ENCODE data around the gene GNG10.

The GNG10 gene

DNA sequence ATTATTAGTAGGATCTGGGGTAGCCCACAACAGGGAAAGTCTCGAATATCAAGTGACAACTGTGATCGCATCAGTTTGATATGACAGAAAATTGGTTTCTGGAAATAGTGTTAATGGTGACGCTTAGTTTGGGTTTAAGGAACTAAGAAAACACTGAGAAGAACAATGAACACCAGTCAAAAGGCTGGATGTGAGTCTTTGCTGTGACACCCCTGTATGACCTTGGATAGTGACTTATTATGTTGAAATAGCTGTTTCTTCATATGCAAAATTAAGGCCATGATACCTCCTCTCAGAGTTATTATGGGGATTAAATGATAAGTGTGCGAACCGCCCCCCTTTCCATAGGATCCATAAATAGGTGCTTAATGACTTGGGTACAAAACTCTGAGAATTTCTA, 29.3 kb upstream of the GNG10 start:
- CTCF ChIA-PET, result no interaction called here
- POLR2A ChIA-PET, result interaction anchor here (1.3 to 2.0 kb wide), 2 partner anchors 30 to 96 kb away, joined by 6 to 13 read pairs; partner anchors contain the start of gene GNG10
- TF ChIP-seq, protein P1, sequence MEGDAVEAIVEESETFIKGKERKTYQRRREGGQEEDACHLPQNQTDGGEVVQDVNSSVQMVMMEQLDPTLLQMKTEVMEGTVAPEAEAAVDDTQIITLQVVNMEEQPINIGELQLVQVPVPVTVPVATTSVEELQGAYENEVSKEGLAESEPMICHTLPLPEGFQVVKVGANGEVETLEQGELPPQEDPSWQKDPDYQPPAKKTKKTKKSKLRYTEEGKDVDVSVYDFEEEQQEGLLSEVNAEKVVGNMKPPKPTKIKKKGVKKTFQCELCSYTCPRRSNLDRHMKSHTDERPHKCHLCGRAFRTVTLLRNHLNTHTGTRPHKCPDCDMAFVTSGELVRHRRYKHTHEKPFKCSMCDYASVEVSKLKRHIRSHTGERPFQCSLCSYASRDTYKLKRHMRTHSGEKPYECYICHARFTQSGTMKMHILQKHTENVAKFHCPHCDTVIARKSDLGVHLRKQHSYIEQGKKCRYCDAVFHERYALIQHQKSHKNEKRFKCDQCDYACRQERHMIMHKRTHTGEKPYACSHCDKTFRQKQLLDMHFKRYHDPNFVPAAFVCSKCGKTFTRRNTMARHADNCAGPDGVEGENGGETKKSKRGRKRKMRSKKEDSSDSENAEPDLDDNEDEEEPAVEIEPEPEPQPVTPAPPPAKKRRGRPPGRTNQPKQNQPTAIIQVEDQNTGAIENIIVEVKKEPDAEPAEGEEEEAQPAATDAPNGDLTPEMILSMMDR (IDR thresholded peaks at IDR 0.05; ENCODE audit: insufficient read depth, low read length, missing control alignments), result no peak
- DNase-seq (ENCODE audit: low read depth, low spot score), result no peak
- H3K4me3 ChIP-seq (ENCODE audit: low read depth, low read length), result peak overlapping the region; percentile 93

DNA sequence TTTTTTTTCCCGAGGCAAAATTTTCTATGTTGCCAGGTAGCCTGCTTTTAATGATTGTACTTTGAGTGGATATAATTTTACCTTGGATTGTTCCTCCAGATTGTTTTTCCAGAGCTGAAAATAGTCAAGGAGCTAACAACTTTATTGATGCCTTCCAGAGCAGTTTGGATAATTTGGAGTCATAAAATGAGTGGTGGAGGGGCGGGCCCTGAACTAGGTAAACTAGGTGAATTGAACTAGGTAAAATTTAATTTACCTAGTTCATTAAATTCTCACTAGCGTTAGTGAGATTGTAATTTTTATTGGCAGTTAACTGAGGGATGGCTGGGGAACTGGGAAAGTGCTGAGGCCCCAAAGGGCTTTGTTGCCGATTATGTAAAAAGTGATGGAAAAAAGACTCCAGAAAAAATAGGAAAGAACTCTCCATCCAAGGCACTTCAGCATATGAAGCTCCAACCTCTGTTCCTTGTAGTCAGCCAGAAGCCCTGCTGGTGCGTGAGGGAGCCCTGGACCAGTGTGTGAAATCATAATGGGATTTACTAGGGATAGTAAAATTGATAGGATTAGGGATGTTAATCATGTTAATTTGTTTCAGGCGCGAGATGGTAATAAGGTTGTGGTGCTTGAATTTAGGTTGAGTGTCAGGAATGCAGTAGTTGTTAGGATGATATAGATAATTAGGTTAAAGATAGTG, 28.6 kb upstream of the GNG10 start:
- ChIA-PET CTCF (interaction anchor here (0.7 to 1.0 kb wide), 2 partner anchors 10 to 87 kb away, joined by 3 read pairs; no protein-coding TSS in a partner anchor), POLR2A (interaction anchor here (2.0 kb wide), 1 partner anchor 29 kb away, joined by 13 read pairs; the partner anchor contains the start of gene GNG10)
- TF ChIP-seq, protein P1 (IDR thresholded peaks at IDR 0.05; ENCODE audit: insufficient read depth, low read length, missing control alignments), result no peak
- peak overlapping the region; percentile 93 for H3K4me3 ChIP-seq (ENCODE audit: low read depth, low read length)
- DNase-seq (ENCODE audit: low read depth, low spot score), result no peak

DNA sequence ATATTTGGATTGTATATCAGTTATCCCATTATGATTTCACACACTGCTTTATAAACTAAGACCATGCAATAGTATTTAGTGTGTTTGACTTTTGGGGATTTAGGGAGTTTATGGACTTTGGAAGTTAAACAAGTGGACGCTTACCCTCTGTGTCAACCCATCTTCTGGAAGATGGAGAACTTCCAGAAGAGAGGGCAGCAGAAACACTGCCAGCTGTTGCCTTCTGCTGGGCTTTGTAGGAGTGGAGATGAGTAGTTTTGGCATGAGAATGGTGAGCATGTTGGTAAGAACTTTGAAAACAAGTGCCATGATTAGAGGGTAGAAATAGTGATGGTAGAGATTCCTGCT, 28.0 kb upstream of the GNG10 start:
- POLR2A ChIA-PET, result no interaction called here
- DNase-seq (ENCODE audit: low read depth, low spot score), result no peak
- H3K4me3 ChIP-seq (ENCODE audit: low read depth, low read length), result no peak overlapping the region
- TF ChIP-seq, protein P1 (IDR thresholded peaks at IDR 0.05; ENCODE audit: insufficient read depth, low read length, missing control alignments), result no peak
- CTCF ChIA-PET, result interaction anchor here (1.0 kb wide), 1 partner anchor 9 kb away, joined by 3 read pairs; no protein-coding TSS in a partner anchor

DNA sequence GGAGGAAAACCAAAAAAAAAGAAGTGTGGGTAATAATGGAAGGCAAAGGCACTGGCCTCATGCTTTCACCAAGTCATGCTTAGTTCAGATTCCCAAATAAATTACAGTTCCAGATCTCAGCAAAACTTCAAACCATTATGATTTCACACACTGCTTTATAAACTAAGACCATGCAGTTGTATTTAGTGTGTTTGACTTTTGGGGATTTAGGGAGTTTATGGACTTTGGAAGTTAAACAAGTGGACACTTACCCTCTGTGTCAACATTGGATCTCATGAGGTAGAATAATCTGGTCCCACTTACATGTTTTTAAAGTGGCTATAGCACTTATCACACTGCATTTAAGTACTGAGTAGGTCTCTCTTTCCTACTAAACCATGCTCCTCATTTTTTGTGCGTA, 26.5 kb upstream of the GNG10 start:
- DNase-seq (ENCODE audit: low read depth, low spot score), result no peak
- TF ChIP-seq, protein P1 (IDR thresholded peaks at IDR 0.05; ENCODE audit: insufficient read depth, low read length, missing control alignments), result no peak
- ChIA-PET POLR2A (no interaction called here), CTCF (no interaction called here)
- H3K4me3 ChIP-seq (ENCODE audit: low read depth, low read length), result no peak overlapping the region

DNA sequence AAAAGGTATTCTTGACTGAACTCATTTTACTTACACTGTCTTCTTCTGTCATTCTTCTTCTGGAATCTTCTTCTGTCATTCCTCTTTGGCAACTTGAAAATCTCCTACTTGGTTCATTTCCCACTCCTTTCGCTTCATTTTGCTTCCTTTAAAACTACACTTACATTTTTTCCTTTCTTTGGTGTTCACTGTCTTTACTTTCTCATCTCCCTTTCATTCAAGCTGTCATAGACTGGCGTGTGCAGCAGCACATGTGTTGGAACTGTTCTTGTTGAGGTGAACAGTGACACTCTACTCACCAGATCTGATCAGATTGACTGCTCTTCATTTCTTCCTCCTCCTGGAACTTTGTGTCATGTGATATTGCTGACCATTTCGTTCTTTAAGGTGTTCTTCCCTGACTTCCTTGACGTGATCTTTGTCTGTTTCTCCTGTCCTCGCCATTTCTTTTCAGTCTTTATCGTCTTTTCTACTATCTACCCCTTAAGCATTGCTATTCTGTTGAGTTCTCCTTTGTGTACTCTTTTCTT, 23.9 kb upstream of the GNG10 start:
- POLR2A ChIA-PET, result no interaction called here
- H3K4me3 ChIP-seq (ENCODE audit: low read depth, low read length), result no peak overlapping the region
- no peak for DNase-seq (ENCODE audit: low read depth, low spot score)
- TF ChIP-seq, protein P1 (IDR thresholded peaks at IDR 0.05; ENCODE audit: insufficient read depth, low read length, missing control alignments), result no peak
- CTCF ChIA-PET, result interaction anchor here (1.0 to 1.1 kb wide), 2 partner anchors 7 to 55 kb away, joined by 3 read pairs; no protein-coding TSS in a partner anchor

DNA sequence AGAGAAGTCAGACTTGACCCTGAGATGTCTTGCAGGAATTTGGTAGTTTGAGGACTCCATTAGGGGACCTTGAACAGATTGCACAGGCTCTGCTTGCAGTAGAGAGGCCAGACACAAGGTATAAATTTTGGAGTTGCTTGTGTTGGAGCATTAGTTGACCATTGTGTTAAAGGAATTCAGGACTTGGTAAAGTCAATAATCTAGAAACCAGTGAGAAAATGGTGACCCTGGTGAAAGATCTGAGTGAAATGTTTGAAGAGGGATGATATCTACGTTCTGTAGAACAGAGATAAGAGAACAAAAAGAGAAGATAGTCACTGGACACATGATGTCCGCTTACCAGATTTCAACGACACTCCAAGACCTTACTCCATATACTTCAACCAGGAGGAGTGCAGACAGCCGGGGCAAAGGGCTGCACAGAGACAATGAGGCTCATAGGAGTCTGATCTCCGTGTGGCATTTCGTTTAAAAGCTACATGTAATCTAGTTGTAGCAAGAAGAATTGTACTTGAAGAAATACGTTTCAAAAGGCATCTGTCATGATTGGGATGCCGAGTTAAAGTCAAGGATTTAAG, 17.1 kb upstream of the GNG10 start:
- H3K4me3 ChIP-seq (ENCODE audit: low read depth, low read length), result no peak overlapping the region
- CTCF ChIA-PET, result interaction anchor here (0.6 to 0.7 kb wide), 2 partner anchors 8 to 15 kb away, joined by 3 read pairs; no protein-coding TSS in a partner anchor
- POLR2A ChIA-PET, result no interaction called here
- DNase-seq (ENCODE audit: low read depth, low spot score), result no peak
- TF ChIP-seq, protein P1 (IDR thresholded peaks at IDR 0.05; ENCODE audit: insufficient read depth, low read length, missing control alignments), result no peak
